Endothelial cell of umbilical vein (primary cell): Measurements from ENCODE around the gene FBXL13. TPM values are rescaled to one million over a fixed set of nuclear protein-coding genes. Genes with fewer than 3 reads are reported as not detected.
"Not testable (repeated sequence)": the region's sequence is repeated elsewhere in the genome, so short reads cannot be mapped to it uniquely, and the experiment has no call there.

Experiments
- BruUV-seq: library from RNA; stranded (reverse); fragments of 400-500 nt; replicated peaks from 2 replicates; lab custom pipeline; 2021; lab: Mats Ljungman, UMichigan
- CTCF ChIA-PET: fragments of 300-600, 350-600 bp; sonication (Branson Sonifier 250); formaldehyde crosslinking; loops from one replicate; lab custom pipeline; 2021; ENCODE audit warnings: antibody characterized with exemption, inconsistent platforms; lab: Charles Lee
- POLR2A ChIA-PET: fragments of 300-600, 350-600 bp; sonication (Branson Sonifier 250); formaldehyde crosslinking; loops from one replicate; lab custom pipeline; 2021; ENCODE audit warnings: antibody characterized with exemption, inconsistent platforms; lab: Charles Lee
- DNase-seq: peaks from one replicate; pipeline ENCODE4 v3.0.0-alpha.2; 2011; ENCODE audit warnings: low read depth, low spot score
- FAIRE-seq: peaks from 2 replicates; lab custom pipeline; 2011; peaks lifted over from hg19 to GRCh38; lab: Jason Lieb, UNC
- H2AFZ ChIP-seq: 2 replicates; pipeline ENCODE4 v1.6.0; 2012; ENCODE audit warnings: low read depth, low read length, control low read depth, inconsistent platforms
- H3K27ac ChIP-seq: 2 replicates; pipeline ENCODE4 v1.5.1; 2011; ENCODE audit warnings: low read depth, mild to moderate bottlenecking, control low read depth, low read length, moderate library complexity; ENCODE audit not compliant: insufficient read depth
- H3K27me3 ChIP-seq, 2 experiments: 2 replicates each; pipeline versions ENCODE4 v1.6.0 to v1.6.1; 2011; ENCODE audit warnings: low read length in 2 of 2, mixed read lengths in 1 of 2; ENCODE audit not compliant: control insufficient read depth in 2 of 2, insufficient read depth in 2 of 2
- H3K36me3 ChIP-seq, 2 experiments: 2 replicates in 1 of 2; 3 replicates in 1 of 2; pipeline ENCODE4 v1.5.1; 2011; ENCODE audit warnings: low read length in 2 of 2, mild to moderate bottlenecking in 1 of 2, moderate library complexity in 1 of 2; ENCODE audit not compliant: control insufficient read depth in 2 of 2, insufficient read depth in 2 of 2; ENCODE audit errors: extremely low read depth in 1 of 2
- H3K4me1 ChIP-seq: 3 replicates; pipeline ENCODE4 v1.5.1; 2011; ENCODE audit warnings: mild to moderate bottlenecking, low read length; ENCODE audit not compliant: control insufficient read depth, insufficient read depth; ENCODE audit errors: extremely low read depth
- H3K4me2 ChIP-seq: 2 replicates; pipeline ENCODE4 v1.6.1; 2011; ENCODE audit warnings: low read length, control low read depth, mixed read lengths; ENCODE audit not compliant: insufficient read depth
- H3K4me3 ChIP-seq, 3 experiments: fragments of 200-600 bp in 1 of 3; sonication (generic), shearing (Covaris generic) in 1 of 3; replicated peaks in 1 of 3; 2 replicates each; pipeline ENCODE4 v1.5.1; 2011 to 2016; ENCODE audit warnings: control low read depth in 3 of 3, low read length in 3 of 3, mild to moderate bottlenecking in 2 of 3, inconsistent platforms in 1 of 3, low read depth in 1 of 3, moderate library complexity in 1 of 3; ENCODE audit not compliant: insufficient read depth in 1 of 3
- H3K79me2 ChIP-seq: 2 replicates; pipeline ENCODE4 v1.6.0; 2012; ENCODE audit warnings: low read length, inconsistent platforms; ENCODE audit not compliant: control insufficient read depth, insufficient read depth
- H3K9ac ChIP-seq: replicated peaks from 2 replicates; pipeline ENCODE3; 2011; ENCODE audit warnings: low read length, control low read depth; ENCODE audit not compliant: insufficient read depth; ENCODE audit errors: extremely low read depth
- H3K9me1 ChIP-seq: replicated peaks from 3 replicates; pipeline ENCODE4 v1.6.0; 2011; ENCODE audit warnings: mild to moderate bottlenecking, low read length; ENCODE audit not compliant: control insufficient read depth, insufficient read depth; ENCODE audit errors: extremely low read depth
- H3K9me3 ChIP-seq: replicated peaks from 2 replicates; pipeline ENCODE4 v1.5.1; 2012; ENCODE audit warnings: low read length, inconsistent platforms; ENCODE audit not compliant: control insufficient read depth, insufficient read depth
- H4K20me1 ChIP-seq: replicated peaks from 2 replicates; pipeline ENCODE3; 2011; ENCODE audit warnings: mild to moderate bottlenecking, low read length; ENCODE audit not compliant: control insufficient read depth, insufficient read depth; ENCODE audit errors: extremely low read depth
- CTCF ChIP-seq, 2 donors: IDR thresholded peaks; 1 replicate in 1 of 2; 2 replicates in 1 of 2; pipeline ENCODE4 v1.5.1; 2011; ENCODE audit warnings: low read length in 2 of 2, mild to moderate bottlenecking in 2 of 2, moderate library complexity in 2 of 2, control low read depth in 1 of 2, inconsistent platforms in 1 of 2, low read depth in 1 of 2; ENCODE audit not compliant: insufficient read depth in 1 of 2; ENCODE audit errors: extremely low read depth in 1 of 2
- EZH2 ChIP-seq: IDR thresholded peaks from 2 replicates; pipeline ENCODE4 v1.6.1; 2012; ENCODE audit warnings: borderline replicate concordance, low read depth, mild to moderate bottlenecking, moderate library complexity, low read length, inconsistent platforms; ENCODE audit not compliant: severe bottlenecking
- FOS ChIP-seq: IDR thresholded peaks from 2 replicates; pipeline ENCODE4 v1.6.1; 2011; ENCODE audit warnings: mild to moderate bottlenecking, low read length, moderate library complexity, borderline replicate concordance; ENCODE audit not compliant: insufficient read depth
- GATA2 ChIP-seq: IDR thresholded peaks from 2 replicates; pipeline ENCODE4 v1.7.0; 2011; ENCODE audit warnings: low read depth, mild to moderate bottlenecking, moderate library complexity, mixed read lengths, low read length; ENCODE audit not compliant: insufficient read length, insufficient read depth
- JUN ChIP-seq: IDR thresholded peaks from 2 replicates; pipeline ENCODE4 v1.6.1; 2011; ENCODE audit warnings: borderline replicate concordance, low read depth; ENCODE audit not compliant: insufficient read length, insufficient read depth
- MAX ChIP-seq: IDR thresholded peaks from 2 replicates; pipeline ENCODE4 v1.6.1; 2011; ENCODE audit not compliant: insufficient read depth, insufficient read length
- MYC ChIP-seq: IDR thresholded peaks from one replicate; pipeline ENCODE4 v1.6.1; 2011; ENCODE audit warnings: mild to moderate bottlenecking, low read depth, low read length
- POLR2A ChIP-seq: IDR thresholded peaks from 2 replicates; pipeline ENCODE4 v1.6.1; 2012; ENCODE audit warnings: low read depth, mild to moderate bottlenecking, control low read depth, low read length
- POLR2AphosphoS5 ChIP-seq: IDR thresholded peaks from 2 replicates; pipeline ENCODE4 v1.6.1; 2012; ENCODE audit warnings: low read depth, mild to moderate bottlenecking, control low read depth, low read length, moderate library complexity; ENCODE audit not compliant: insufficient read depth
- dilution Hi-C: fragments of 300-500 bp; cut with MboI; formaldehyde crosslinking; loops from one replicate; pipeline ENCODE4 v1.15.0; 2019; ENCODE audit warnings: low sequenced_read_pairs; ENCODE audit not compliant: extremely low pct_ligation_motif_present
- intact Hi-C: fragments of 100-400 bp; cut with micrococcal nuclease; formaldehyde crosslinking; loops from one replicate; pipeline ENCODE4 v1.10.0; 2022
- polyA plus RNA-seq, 4 experiments: library from polyadenylated mRNA; depleted of rRNA in 3 of 4; stranded (reverse) in 3 of 4; unstranded in 1 of 4; fragments of >200 nt; gene quantifications; 2 replicates each; pipeline versions ENCODE4 v1.2.1 to v1.2.3, GENCODE V29; 2011 to 2012; ENCODE audit warnings: missing spikeins in 1 of 4
- total RNA-seq: library from RNA; stranded (reverse); gene quantifications from 2 replicates; pipeline ENCODE4 v1.2.3, GENCODE V29; 2021

Gene FBXL13
- total and polyA plus RNA-seq, 2 donors (not counting 3 experiments of a cell fraction or from before 2014, with no cell fraction given), result 3.9 to 4.6 TPM

- no peak for FAIRE-seq
- dilution Hi-C loops (no loop called here), intact Hi-C loops (no loop called here)
- Histone ChIP-seq H4K20me1 (no peaks in the 10 kb centered on the region), H3K9me1 (no peaks in the 10 kb centered on the region), H3K9ac (no peak overlapping the region), H3K27ac (no peak overlapping the region), H3K4me3 (no peak overlapping the region), H2AFZ (no peak overlapping the region), H3K36me3 (no peaks in the 10 kb centered on the region), H3K79me2 (no peaks in the 10 kb centered on the region), H3K4me1 (no peaks in the 10 kb centered on the region), H3K4me2 (no peak overlapping the region), H3K9me3 (no peaks in the 10 kb centered on the region), H3K27me3 (no peaks in the 10 kb centered on the region)
- ChIA-PET CTCF (no interaction called here), POLR2A (no interaction called here)
- no peak for DNase-seq
- TF ChIP-seq POLR2A, result no peak
- TF ChIP-seq JUN, result no peak
- no peak for TF ChIP-seq MYC
- TF ChIP-seq GATA2, result no peak
- no peak for TF ChIP-seq CTCF (IDR thresholded peaks at IDR 0.05; ENCODE audit: extremely low read depth in 1 of 2, insufficient read depth in 1 of 2, low read depth in 1 of 2, low read length in 2 of 2)
- no peak for TF ChIP-seq EZH2
- no peak for TF ChIP-seq POLR2AphosphoS5
- no peak for TF ChIP-seq MAX
- TF ChIP-seq FOS, result no peak
- no TSS peak for BruUV-seq
Observed at GRCh38 chr7:103025341-103025740, 49.3 kb downstream of the FBXL13 start.

- H3K4me1 ChIP-seq, H3K27me3 ChIP-seq, CTCF ChIA-PET, dilution Hi-C loops, H3K4me2 ChIP-seq, H3K79me2 ChIP-seq, H3K9me1 ChIP-seq, BruUV-seq, FAIRE-seq, H3K4me3 ChIP-seq, intact Hi-C loops, H3K36me3 ChIP-seq, H3K9me3 ChIP-seq, POLR2A ChIA-PET, H2AFZ ChIP-seq, H3K27ac ChIP-seq, DNase-seq, H4K20me1 ChIP-seq, H3K9ac ChIP-seq: not testable (repeated sequence)
Observed at GRCh38 chr7:103023578-103023977, 51.0 kb downstream of the FBXL13 start.

- H3K36me3 ChIP-seq, H3K9me3 ChIP-seq, dilution Hi-C loops, BruUV-seq, H3K4me2 ChIP-seq, CTCF ChIA-PET, H4K20me1 ChIP-seq, FAIRE-seq, H3K9me1 ChIP-seq, H3K4me3 ChIP-seq, H3K79me2 ChIP-seq, POLR2A ChIA-PET, H3K9ac ChIP-seq, H2AFZ ChIP-seq, H3K4me1 ChIP-seq, DNase-seq, intact Hi-C loops, H3K27ac ChIP-seq, H3K27me3 ChIP-seq: not testable (repeated sequence)
Observed at GRCh38 chr7:103021490-103021889, 53.1 kb downstream of the FBXL13 start.
